ENCODE results near the gene ASXL1.
A peak's percentile ranks its signal among the peaks of the same experiment; 100 is the strongest.
"Not testable (repeated sequence)": the region's sequence is repeated elsewhere in the genome, so short reads cannot be mapped to it uniquely, and the experiment has no call there.

ASXL1 gene

DNA sequence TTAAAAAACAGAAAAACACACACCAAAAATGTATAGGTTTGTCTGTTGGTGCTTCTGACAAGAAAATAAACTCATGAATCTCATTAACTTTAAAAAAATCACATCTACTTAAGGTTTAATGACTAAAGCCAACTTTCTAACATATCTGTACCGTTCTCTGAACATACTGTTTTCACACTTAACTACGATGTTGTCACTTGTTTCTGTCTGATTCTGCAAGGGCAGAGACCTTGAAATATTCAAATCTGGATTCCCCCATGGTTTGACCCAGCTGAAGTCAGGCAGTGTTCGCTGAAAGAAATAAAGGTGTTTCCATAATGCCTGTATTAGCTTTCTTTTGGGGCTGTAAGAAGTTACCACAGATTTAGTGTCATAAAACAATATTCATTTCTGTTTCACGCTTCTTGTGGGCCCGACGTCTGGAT is 2.7 kb upstream of the ASXL1 start:
- FAIRE-seq (peak; percentile 21), DNase-seq (ENCODE audit: insufficient read length) (no peak)
- no peak for TF ChIP-seq POLR2A (IDR thresholded peaks at IDR 0.05; ENCODE audit: low read depth, low read length)
- no peak for TF ChIP-seq POLR2AphosphoS5 (IDR thresholded peaks at IDR 0.05; ENCODE audit: low read depth, low read length)
- TF ChIP-seq TAF1 (IDR thresholded peaks at IDR 0.05; ENCODE audit: borderline replicate concordance, low read depth, low read length): no peak

DNA sequence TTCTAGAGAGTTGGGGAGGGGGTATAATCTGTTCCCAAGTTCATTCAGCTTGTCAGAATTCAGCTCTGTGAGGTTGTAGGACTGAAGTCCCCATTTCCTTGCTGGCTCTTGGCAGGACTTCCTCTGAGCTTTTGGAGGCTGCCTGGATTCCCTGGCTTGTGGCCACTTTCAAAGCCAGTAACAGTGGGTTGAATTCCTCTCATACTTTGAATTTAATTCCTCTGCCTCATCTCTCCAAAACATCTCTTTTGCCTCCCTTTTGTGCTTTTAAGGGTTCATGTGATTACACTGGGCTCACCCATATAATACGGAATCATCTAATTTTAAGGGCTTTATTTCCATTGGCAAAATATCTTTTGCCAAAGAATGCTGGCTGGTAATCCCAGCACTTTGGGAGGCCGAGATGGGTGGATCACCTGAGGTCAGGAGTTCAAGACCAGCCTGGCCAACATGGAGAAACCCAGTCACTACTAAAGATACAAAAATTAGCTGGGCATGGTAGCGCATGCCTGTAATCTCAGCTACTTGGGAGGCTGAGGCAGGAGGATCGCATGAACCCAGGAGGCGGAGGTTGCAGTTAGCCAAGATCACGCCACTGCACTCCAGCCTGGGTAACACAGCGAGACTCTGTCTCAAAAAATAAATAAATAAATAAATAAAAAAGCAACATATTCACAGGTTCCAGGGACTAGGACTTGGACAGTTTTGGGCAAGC is 2.1 kb upstream of the ASXL1 start:
- FAIRE-seq; DNase-seq (ENCODE audit: insufficient read length): not testable (repeated sequence)

DNA sequence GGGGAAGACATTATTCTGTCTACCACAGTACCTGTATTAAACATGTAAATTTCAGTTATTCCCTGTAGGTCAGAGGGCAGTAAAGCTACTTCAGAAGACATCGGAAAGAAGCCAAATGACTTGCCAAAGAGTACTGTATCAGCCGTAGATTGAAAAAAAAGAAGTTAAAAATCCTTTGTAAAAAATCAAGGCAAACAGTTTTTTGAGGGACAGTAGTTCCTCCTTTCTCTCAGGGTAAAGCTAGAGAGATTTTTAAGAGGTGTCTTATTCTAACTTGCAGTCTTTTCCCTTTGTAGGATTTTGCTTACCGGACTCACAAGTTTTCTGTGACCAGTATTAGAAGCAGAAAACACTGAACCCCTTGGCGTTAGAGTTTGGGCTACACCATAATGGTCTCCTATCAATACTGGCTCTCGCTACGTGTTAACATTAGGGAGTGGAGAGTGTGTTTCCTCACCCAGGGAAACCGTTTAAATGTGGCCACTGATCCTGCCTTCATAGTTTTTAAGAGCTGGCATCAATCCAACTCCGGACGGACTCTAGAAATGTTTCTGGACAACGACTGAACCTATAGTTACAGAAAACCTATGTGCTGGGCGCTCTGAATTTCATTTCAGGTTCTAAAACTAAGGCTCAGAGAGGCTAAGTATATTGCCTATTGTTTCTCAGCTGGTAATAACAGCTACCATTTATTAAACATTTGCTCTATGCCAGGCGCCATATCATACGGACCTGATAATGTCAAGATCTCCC is 1.3 kb upstream of the ASXL1 start:
- no peak for TF ChIP-seq TAF1 (IDR thresholded peaks at IDR 0.05; ENCODE audit: borderline replicate concordance, low read depth, low read length)
- no peak; the same call in 1 of the 2 replicates for TF ChIP-seq POLR2AphosphoS5 (IDR thresholded peaks at IDR 0.05; ENCODE audit: low read depth, low read length)
- TF ChIP-seq POLR2A (IDR thresholded peaks at IDR 0.05; ENCODE audit: low read depth, low read length): no peak
- DNase-seq (ENCODE audit: insufficient read length) (no peak), FAIRE-seq (no peak)

DNA sequence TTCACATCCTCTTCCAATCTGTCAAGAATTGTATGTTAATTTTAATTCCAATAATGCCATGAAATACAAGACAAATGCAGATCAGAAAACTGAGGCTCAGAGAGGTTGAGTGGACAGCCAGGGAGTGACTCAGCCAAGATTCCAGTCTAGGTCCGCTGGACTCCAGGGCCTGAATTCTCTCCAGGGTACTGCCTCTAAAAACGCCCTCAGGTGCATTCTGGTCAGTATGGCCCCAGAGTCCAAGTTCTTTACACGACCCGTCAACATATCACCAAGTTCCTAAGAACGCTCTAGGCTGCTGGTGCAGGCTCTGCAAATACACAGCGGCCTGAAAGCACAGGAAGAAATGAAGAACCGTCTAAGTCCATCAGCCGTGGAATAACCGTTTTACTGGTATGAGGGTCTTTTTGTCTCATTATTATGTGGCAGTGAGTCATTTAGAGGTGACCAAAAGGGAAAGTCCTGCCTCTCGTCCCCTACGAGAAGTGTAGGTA is 709 bp upstream of the ASXL1 start:
- no peak for FAIRE-seq
- no peak for DNase-seq (ENCODE audit: insufficient read length)
- TF ChIP-seq POLR2AphosphoS5 (IDR thresholded peaks at IDR 0.05; ENCODE audit: low read depth, low read length) (peak; percentile 85), POLR2A (IDR thresholded peaks at IDR 0.05; ENCODE audit: low read depth, low read length) (peak; percentile 91), TAF1 (IDR thresholded peaks at IDR 0.05; ENCODE audit: borderline replicate concordance, low read depth, low read length) (peak; percentile 85; the same call in 1 of the 2 replicates)

DNA sequence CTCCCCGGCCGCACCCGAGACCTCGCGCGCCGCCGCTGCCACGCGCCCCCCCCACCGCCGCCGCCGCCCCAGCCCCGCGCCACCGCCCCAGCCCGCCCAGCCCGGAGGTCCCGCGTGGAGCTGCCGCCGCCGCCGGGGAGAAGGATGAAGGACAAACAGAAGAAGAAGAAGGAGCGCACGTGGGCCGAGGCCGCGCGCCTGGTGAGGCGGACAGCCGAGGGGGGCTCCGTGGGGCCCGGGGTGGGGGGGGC is 426 bp downstream of the ASXL1 start:
- DNase-seq (ENCODE audit: insufficient read length) (peak; percentile 27), FAIRE-seq (no peak)
- TF ChIP-seq POLR2AphosphoS5 (IDR thresholded peaks at IDR 0.05; ENCODE audit: low read depth, low read length) (no peak), TAF1 (IDR thresholded peaks at IDR 0.05; ENCODE audit: borderline replicate concordance, low read depth, low read length) (no peak), POLR2A (IDR thresholded peaks at IDR 0.05; ENCODE audit: low read depth, low read length) (no peak)

DNA sequence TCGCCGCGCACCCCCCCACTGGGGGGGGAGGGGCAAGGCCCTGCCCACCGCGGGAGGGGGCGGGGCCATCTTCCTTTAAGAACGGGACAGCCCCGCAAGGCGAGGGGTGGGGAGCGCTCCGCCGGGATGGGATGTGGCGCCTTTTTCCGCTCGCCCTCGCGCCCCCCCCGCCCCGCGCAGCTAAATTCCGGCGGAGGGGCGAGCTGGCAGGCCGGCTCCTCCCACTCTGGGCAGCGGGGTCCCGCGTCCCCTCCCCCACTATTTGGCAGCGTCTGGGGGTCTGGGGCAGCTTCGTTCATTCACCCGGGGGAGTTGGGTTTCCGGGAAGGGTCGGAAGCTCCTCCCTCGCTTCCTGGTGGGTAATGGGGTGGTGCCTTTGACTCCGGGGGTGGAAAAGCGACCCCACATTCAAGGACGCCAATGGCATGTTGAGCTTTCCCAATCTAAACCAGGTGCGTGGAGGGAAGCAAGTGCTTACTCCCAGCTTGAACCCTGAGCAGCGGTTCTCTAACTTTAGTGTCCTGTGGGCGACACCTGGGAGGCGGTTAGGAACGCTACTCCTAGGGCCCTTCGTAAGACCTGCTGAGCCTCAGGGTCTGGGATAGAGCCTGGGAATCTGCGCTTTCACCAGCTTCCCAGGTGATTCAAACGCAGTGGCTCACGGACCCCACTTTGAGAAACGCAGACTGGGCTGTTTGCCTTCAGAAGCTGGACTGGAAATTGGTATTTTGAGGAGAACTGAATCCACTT is 927 bp downstream of the ASXL1 start:
- TF ChIP-seq POLR2AphosphoS5 (IDR thresholded peaks at IDR 0.05; ENCODE audit: low read depth, low read length) (peak; percentile 32; the same call in 1 of the 2 replicates), TAF1 (IDR thresholded peaks at IDR 0.05; ENCODE audit: borderline replicate concordance, low read depth, low read length) (no peak), POLR2A (IDR thresholded peaks at IDR 0.05; ENCODE audit: low read depth, low read length) (peak; percentile 65; the same call in 1 of the 2 replicates)
- DNase-seq (ENCODE audit: insufficient read length): peak; percentile 58
- peak; percentile 40 for FAIRE-seq

DNA sequence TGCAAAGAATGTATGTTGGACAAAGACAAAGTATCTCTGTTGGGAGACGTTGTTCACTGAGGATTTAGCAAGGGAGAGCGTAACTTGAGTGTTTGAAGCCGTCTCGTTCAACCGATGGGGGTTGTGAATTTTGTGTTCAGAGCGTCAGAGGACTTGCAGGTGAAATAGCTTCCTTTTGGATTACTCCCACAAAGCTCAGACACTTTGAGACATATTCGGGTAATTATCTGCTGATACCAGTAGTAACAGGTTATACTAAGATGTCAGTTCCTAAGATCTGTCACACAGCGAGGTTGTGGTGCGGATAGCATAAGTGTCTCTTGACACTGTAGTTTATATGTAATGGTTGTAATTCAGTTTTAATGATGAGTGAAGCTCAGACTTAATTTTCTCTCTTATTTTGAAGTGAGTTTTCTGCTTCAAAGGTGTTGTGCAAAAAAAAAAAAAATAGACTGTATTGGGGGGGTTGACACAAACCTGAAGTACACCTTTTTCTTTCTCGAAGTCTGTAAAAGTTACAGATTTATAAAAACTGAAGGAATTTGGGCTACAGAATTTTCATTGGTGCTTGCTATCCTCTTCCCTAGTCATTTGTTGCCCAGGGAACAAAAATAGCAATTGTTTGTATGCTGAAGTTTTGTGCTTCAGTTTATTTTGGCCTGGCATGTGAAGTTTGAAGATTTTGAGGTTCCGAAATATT is 1.7 kb downstream of the ASXL1 start:
- no peak for FAIRE-seq
- DNase-seq (ENCODE audit: insufficient read length): no peak
- TF ChIP-seq TAF1 (IDR thresholded peaks at IDR 0.05; ENCODE audit: borderline replicate concordance, low read depth, low read length) (no peak), POLR2A (IDR thresholded peaks at IDR 0.05; ENCODE audit: low read depth, low read length) (no peak), POLR2AphosphoS5 (IDR thresholded peaks at IDR 0.05; ENCODE audit: low read depth, low read length) (no peak)

DNA sequence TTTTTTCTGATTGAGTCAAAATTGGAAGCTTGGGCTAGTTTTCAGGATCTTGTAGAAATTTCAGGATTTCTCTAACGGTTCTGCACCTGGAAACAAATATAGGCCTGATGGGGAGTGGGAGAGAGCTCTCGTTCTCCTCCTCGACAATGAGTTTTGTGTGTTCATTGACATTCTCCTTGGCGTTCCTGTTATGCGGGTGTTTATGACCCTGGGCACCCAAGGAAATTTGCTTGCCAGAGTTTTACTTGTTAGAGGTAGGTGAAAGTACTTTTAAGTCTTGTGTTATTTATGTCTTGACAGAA is 2.2 kb downstream of the ASXL1 start:
- TF ChIP-seq POLR2AphosphoS5 (IDR thresholded peaks at IDR 0.05; ENCODE audit: low read depth, low read length): no peak
- no peak for TF ChIP-seq TAF1 (IDR thresholded peaks at IDR 0.05; ENCODE audit: borderline replicate concordance, low read depth, low read length)
- no peak for TF ChIP-seq POLR2A (IDR thresholded peaks at IDR 0.05; ENCODE audit: low read depth, low read length)
- FAIRE-seq: no peak

DNA sequence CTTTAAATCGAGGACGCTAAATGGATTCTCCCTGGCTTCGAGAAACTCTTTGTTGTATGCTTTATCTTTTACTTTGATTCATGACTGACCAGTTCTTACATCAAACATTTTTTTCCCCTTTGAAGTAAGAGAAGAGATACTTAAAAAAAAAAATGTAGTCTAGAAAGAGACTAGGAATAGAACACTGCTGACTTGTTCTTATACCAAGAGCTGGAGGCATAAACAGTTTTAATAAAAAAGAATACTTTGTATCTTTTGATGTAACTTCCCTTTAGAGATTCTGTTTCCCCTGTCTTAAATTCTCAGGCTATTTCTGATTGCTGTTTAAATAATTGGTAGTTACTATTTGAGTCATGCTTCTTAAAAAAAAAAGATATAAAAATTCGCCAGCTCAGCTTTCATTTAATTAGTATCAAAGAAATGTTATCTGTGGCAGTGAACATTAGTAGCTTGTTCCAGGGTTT is 4.8 kb downstream of the ASXL1 start:
- TF ChIP-seq POLR2A (IDR thresholded peaks at IDR 0.05; ENCODE audit: low read depth, low read length): no peak
- TF ChIP-seq TAF1 (IDR thresholded peaks at IDR 0.05; ENCODE audit: borderline replicate concordance, low read depth, low read length): no peak
- no peak for TF ChIP-seq POLR2AphosphoS5 (IDR thresholded peaks at IDR 0.05; ENCODE audit: low read depth, low read length)
- DNase-seq (ENCODE audit: insufficient read length) (no peak), FAIRE-seq (no peak)

More for the DNA sequence above, 2.2 kb downstream of the ASXL1 start:
- DNase-seq (ENCODE audit: insufficient read length): no peak

DNA sequence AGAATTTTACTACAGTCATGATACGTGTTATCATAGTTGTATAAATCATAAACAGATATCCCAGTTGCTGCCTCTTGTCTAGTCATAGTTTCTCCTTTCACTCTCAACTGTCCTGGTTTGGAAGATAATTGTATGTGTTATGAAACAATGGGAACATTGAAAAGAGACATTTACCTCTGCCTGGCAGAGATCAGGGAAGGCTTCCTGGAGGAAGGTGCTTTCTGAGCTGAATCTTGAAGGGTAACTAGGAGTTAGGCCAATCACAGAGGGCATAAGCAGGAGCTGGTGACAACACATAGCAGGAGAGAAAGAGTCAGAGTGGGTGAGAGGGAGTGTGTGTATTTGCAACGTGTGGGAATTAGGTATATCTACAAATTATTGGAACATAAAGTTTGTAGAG is 5.4 kb downstream of the ASXL1 start:
- FAIRE-seq (no peak), DNase-seq (ENCODE audit: insufficient read length) (no peak)
- TF ChIP-seq POLR2AphosphoS5 (IDR thresholded peaks at IDR 0.05; ENCODE audit: low read depth, low read length): no peak
- no peak for TF ChIP-seq POLR2A (IDR thresholded peaks at IDR 0.05; ENCODE audit: low read depth, low read length)
- TF ChIP-seq TAF1 (IDR thresholded peaks at IDR 0.05; ENCODE audit: borderline replicate concordance, low read depth, low read length): no peak

DNA sequence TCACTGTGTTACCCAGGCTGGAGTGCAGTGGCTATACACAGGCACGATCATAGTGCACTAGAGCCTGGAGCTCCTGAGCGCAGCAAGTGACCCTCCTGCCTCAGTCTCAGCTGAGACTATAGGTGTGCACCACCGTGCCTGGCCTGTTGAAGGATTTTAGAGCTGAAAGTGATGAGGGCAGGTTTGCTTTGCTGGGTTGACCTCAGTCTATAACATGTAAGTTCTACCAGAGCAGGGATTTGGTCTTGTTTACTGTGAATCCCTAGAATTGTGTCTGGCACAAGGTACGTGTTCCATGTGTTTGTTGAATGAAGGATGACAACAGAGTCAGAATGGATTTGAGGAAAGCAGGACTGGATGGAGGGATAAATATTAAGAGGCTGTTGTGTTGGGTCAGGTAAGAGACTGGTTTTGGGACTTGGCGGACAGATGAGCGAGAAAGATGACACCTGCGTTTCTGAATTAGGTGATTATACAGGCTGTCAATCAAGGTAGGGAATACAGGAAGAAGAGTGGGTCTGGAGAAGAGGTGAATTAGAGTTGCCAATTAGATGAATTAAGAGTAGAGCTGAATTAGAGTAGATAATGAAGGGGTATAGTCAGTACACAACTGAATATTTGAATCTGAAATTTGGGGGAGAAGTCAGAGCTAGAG is 6.5 kb downstream of the ASXL1 start:
- FAIRE-seq (no peak), DNase-seq (ENCODE audit: insufficient read length) (no peak)
- no peak for TF ChIP-seq POLR2A (IDR thresholded peaks at IDR 0.05; ENCODE audit: low read depth, low read length)
- no peak for TF ChIP-seq POLR2AphosphoS5 (IDR thresholded peaks at IDR 0.05; ENCODE audit: low read depth, low read length)
- no peak for TF ChIP-seq TAF1 (IDR thresholded peaks at IDR 0.05; ENCODE audit: borderline replicate concordance, low read depth, low read length)
